Panc1 (cell line): ENCODE data around the gene MSH3. TPM values are rescaled to one million over a fixed set of nuclear protein-coding genes. Genes with fewer than 3 reads are reported as not detected.

ENCODE experiments used
- ATAC-seq: fragments of 200-7000 bp; cut with Tn5 transposase; 2 replicates; pipeline ENCODE4 v1.9.1; 2020; ENCODE audit warnings: mild to moderate bottlenecking, moderate library complexity
- BruUV-seq: library from RNA; stranded (reverse); fragments of 400-500 nt; replicated peaks from 2 replicates; lab custom pipeline; 2021; lab: Mats Ljungman, UMichigan
- CTCF ChIA-PET: fragments of 300-600 bp; sonication (Branson Sonifier 250); formaldehyde crosslinking; loops from one replicate; lab custom pipeline; 2022; ENCODE audit warnings: antibody characterized with exemption; lab: Charles Lee
- POLR2A ChIA-PET: fragments of 300-600 bp; sonication (Branson Sonifier 250); formaldehyde crosslinking; loops from one replicate; lab custom pipeline; 2022; ENCODE audit warnings: antibody characterized with exemption; lab: Charles Lee
- DNase-seq: peaks from one replicate; pipeline ENCODE4 v3.0.0-alpha.2; 2010; ENCODE audit warnings: low read depth, low spot score
- H3K27ac ChIP-seq: 2 replicates; pipeline ENCODE4 v1.5.1; 2011; ENCODE audit warnings: mild to moderate bottlenecking, low read length, inconsistent platforms
- H3K27me3 ChIP-seq: fragments of 200-500 bp; sonication (Bioruptor generic); 2 replicates; pipeline ENCODE4 v1.6.0; 2014; ENCODE audit warnings: low read length, inconsistent platforms; ENCODE audit not compliant: control insufficient read depth, insufficient read depth
- H3K36me3 ChIP-seq: fragments of 200-500 bp; sonication (Bioruptor generic); 2 replicates; pipeline ENCODE4 v1.5.1; 2014; ENCODE audit warnings: inconsistent platforms, mild to moderate bottlenecking, low read length, moderate library complexity; ENCODE audit not compliant: control insufficient read depth, insufficient read depth
- H3K4me1 ChIP-seq: 2 replicates; pipeline ENCODE4 v1.5.1; 2011; ENCODE audit warnings: inconsistent platforms, mild to moderate bottlenecking, low read length, moderate library complexity; ENCODE audit not compliant: control insufficient read depth, insufficient read depth
- H3K4me3 ChIP-seq, 2 experiments: 2 replicates each; pipeline ENCODE4 v1.5.1; 2011 to 2012; ENCODE audit warnings: low read depth in 2 of 2, low read length in 2 of 2, mild to moderate bottlenecking in 2 of 2, inconsistent platforms in 1 of 2, moderate library complexity in 1 of 2
- H3K9me3 ChIP-seq: fragments of 200-500 bp; sonication (Bioruptor generic); 2 replicates; pipeline ENCODE4 v1.5.1; 2014; ENCODE audit warnings: low read depth, mild to moderate bottlenecking, inconsistent platforms, low read length, moderate library complexity; ENCODE audit not compliant: control insufficient read depth, insufficient read depth
- POLR2AphosphoS5 ChIP-seq: IDR thresholded peaks from 2 replicates; pipeline ENCODE4 v1.6.1; 2012; ENCODE audit warnings: mild to moderate bottlenecking, low read depth, low read length, moderate library complexity
- SIN3A ChIP-seq: IDR thresholded peaks from 2 replicates; pipeline ENCODE4 v1.6.1; 2012; ENCODE audit warnings: low read depth, mild to moderate bottlenecking, low read length, moderate library complexity, borderline replicate concordance; ENCODE audit not compliant: insufficient read depth
- TCF7L2 ChIP-seq: IDR thresholded peaks from 2 replicates; pipeline ENCODE4 v1.6.1; 2011; ENCODE audit warnings: mild to moderate bottlenecking, low read depth, low read length, inconsistent platforms
- in situ Hi-C: cut with HindIII; loops from 2 replicates; pipeline ENCODE4 v1.10.0; 2016; ENCODE audit warnings: low sequenced_read_pairs, low pct_unique_long_range_greater_than_20kb
- intact Hi-C: fragments of 100-400 bp; cut with micrococcal nuclease; formaldehyde crosslinking; loops from one replicate; pipeline ENCODE4 v1.10.0; 2022; ENCODE audit not compliant: unreplicated experiment
- total RNA-seq: library from RNA; stranded (reverse); gene quantifications from one replicate; pipeline ENCODE4 v1.2.1, GENCODE V29; 2021; ENCODE audit not compliant: unreplicated experiment
- TF ChIP-seq, protein P1 (sequence below), 2 experiments: IDR thresholded peaks; 2 replicates each; pipeline ENCODE4 v1.6.1; 2011 to 2012; ENCODE audit warnings: low read depth in 2 of 2, control low read depth in 1 of 2, low read length in 1 of 2, mild to moderate bottlenecking in 1 of 2, moderate library complexity in 1 of 2; ENCODE audit not compliant: insufficient read depth in 1 of 2
- TF ChIP-seq, protein P2 (sequence below): fragments of 450-650 bp; IDR thresholded peaks from 2 replicates; pipeline ENCODE4 v1.5.1; 2017; ENCODE audit warnings: mild to moderate bottlenecking

Gene MSH3
- total RNA-seq, 1 experiment from 2014 or later, result 18.9 TPM

DNA sequence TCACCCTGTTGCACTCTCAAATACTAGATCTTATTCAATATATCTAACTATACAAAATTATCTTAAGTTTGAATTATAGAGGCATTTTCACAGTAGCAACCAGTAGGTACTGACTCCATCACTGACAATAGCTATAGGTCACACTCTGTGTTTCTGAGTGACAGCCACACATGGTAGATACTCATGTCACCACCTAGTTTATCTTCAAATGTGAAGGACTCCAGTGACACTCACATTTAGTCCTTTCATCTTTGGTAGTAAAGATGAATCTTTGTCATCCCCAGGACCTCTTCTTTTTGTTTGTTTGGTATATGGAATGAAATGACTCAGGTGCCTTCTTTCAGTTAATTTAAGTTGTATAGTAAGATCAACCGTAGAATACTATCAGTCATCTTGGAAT lies 102.8 kb downstream of the MSH3 start:
- Histone ChIP-seq H3K9me3 (no peaks in the 10 kb centered on the region), H3K27ac (no peak overlapping the region), H3K36me3 (peaks cover 2% of the 10 kb centered on the region; the same call in 1 of the 2 replicates), H3K27me3 (no peaks in the 10 kb centered on the region), H3K4me1 (no peaks in the 10 kb centered on the region), H3K4me3 (no peak overlapping the region)
- intact Hi-C loops, result no loop called here
- TF ChIP-seq TCF7L2 (no peak), POLR2AphosphoS5 (no peak)
- TF ChIP-seq, protein P1, sequence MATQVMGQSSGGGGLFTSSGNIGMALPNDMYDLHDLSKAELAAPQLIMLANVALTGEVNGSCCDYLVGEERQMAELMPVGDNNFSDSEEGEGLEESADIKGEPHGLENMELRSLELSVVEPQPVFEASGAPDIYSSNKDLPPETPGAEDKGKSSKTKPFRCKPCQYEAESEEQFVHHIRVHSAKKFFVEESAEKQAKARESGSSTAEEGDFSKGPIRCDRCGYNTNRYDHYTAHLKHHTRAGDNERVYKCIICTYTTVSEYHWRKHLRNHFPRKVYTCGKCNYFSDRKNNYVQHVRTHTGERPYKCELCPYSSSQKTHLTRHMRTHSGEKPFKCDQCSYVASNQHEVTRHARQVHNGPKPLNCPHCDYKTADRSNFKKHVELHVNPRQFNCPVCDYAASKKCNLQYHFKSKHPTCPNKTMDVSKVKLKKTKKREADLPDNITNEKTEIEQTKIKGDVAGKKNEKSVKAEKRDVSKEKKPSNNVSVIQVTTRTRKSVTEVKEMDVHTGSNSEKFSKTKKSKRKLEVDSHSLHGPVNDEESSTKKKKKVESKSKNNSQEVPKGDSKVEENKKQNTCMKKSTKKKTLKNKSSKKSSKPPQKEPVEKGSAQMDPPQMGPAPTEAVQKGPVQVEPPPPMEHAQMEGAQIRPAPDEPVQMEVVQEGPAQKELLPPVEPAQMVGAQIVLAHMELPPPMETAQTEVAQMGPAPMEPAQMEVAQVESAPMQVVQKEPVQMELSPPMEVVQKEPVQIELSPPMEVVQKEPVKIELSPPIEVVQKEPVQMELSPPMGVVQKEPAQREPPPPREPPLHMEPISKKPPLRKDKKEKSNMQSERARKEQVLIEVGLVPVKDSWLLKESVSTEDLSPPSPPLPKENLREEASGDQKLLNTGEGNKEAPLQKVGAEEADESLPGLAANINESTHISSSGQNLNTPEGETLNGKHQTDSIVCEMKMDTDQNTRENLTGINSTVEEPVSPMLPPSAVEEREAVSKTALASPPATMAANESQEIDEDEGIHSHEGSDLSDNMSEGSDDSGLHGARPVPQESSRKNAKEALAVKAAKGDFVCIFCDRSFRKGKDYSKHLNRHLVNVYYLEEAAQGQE (IDR thresholded peaks at IDR 0.05; ENCODE audit: insufficient read depth in 1 of 2, low read depth in 2 of 2, low read length in 1 of 2), result no peak
- no peak for ATAC-seq
- DNase-seq, result no peak
- in situ Hi-C loops, result no loop called here
- no TSS peak for BruUV-seq
- ChIA-PET CTCF (no interaction called here), POLR2A (no interaction called here)

DNA sequence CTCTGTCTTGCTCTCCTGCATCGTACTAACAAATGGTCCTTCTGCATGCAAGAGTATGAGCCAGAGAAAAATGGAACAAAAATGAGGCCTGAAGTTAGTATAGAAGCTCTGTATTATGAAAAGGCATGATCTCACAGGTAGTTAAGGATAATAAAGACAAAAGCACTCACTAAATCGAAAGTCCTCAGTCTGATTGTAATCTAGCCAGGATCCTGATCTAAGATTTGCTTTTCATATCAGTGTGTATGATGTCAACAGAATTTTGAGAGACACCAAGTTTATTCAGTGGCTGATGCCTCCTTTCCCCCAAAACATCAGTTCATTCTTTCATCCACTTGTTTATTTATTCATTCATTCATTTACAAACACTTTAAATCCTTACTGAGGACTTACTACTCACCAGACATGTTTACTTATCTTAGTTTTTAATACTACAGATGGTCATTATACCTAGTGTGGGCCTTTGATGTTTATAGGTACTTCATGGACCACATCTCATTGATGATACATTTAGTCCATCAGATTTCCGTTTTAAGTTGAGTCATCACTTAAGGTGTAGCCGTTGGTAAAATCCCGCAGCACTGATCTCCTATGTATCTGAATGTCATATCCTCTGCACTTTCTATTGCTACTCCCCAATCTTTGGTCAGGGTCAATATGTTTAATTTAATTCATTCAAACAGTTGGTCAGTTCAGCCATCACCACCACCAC lies 105.6 kb downstream of the MSH3 start:
- ChIA-PET CTCF (interaction anchor here (0.6 kb wide), 1 partner anchor 117 kb away, joined by 10 read pairs; no protein-coding TSS in a partner anchor), POLR2A (no interaction called here)

More for the DNA sequence above, 105.6 kb downstream of the MSH3 start:
- Histone ChIP-seq H3K9me3 (no peaks in the 10 kb centered on the region), H3K4me1 (no peaks in the 10 kb centered on the region), H3K27ac (no peak overlapping the region), H3K4me3 (no peak overlapping the region), H3K36me3 (peaks cover 2% of the 10 kb centered on the region; the same call in 1 of the 2 replicates), H3K27me3 (no peaks in the 10 kb centered on the region)
- TF ChIP-seq POLR2AphosphoS5 (no peak), SIN3A (no peak), TCF7L2 (no peak)
- TF ChIP-seq, protein P1 (IDR thresholded peaks at IDR 0.05; ENCODE audit: insufficient read depth in 1 of 2, low read depth in 2 of 2, low read length in 1 of 2), result no peak
- TF ChIP-seq, protein P2, sequence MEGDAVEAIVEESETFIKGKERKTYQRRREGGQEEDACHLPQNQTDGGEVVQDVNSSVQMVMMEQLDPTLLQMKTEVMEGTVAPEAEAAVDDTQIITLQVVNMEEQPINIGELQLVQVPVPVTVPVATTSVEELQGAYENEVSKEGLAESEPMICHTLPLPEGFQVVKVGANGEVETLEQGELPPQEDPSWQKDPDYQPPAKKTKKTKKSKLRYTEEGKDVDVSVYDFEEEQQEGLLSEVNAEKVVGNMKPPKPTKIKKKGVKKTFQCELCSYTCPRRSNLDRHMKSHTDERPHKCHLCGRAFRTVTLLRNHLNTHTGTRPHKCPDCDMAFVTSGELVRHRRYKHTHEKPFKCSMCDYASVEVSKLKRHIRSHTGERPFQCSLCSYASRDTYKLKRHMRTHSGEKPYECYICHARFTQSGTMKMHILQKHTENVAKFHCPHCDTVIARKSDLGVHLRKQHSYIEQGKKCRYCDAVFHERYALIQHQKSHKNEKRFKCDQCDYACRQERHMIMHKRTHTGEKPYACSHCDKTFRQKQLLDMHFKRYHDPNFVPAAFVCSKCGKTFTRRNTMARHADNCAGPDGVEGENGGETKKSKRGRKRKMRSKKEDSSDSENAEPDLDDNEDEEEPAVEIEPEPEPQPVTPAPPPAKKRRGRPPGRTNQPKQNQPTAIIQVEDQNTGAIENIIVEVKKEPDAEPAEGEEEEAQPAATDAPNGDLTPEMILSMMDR, result no peak
- ATAC-seq (no peak), DNase-seq (no peak)
- intact Hi-C loops, result no loop called here
- in situ Hi-C loops, result no loop called here
- BruUV-seq, result no TSS peak
